Measurements from ENCODE around the gene VCX3B. TPM values are rescaled to one million over a fixed set of nuclear protein-coding genes. Genes with fewer than 3 reads are reported as not detected.
"Not testable (repeated sequence)": the region's sequence is repeated elsewhere in the genome, so short reads cannot be mapped to it uniquely, and the experiment has no call there.

Gene VCX3B
- total RNA-seq, 4 donors from 2014 or later: not detected

GRCh38 chrX:8462488-8462887 is 2.1 kb upstream of the VCX3B start:
- TF ChIP-seq POLR2A (IDR thresholded peaks at IDR 0.05) (no peak), CTCF (IDR thresholded peaks at IDR 0.05) (no peak)

GRCh38 chrX:8484360-8484949 is 19.8 kb downstream of the VCX3B start:
- H3K4me3 ChIP-seq: no peak overlapping the region
- H3K36me3 ChIP-seq: no peaks in the 10 kb centered on the region
- TF ChIP-seq CTCF (IDR thresholded peaks at IDR 0.05): no peak
- TF ChIP-seq POLR2A (IDR thresholded peaks at IDR 0.05): no peak
- no peak overlapping the region for H3K27ac ChIP-seq
- no peaks in the 10 kb centered on the region for H3K4me1 ChIP-seq
- H3K27me3 ChIP-seq: no peaks in the 10 kb centered on the region
- intact Hi-C loops (cut with DNase I; ENCODE audit: low total_unique reads): no loop called here
- no peaks in the 10 kb centered on the region for H3K9me3 ChIP-seq
- no peak for DNase-seq

More at GRCh38 chrX:8462488-8462887, 2.1 kb upstream of the VCX3B start:
- H3K36me3 ChIP-seq: no peaks in the 10 kb centered on the region
- H3K4me3 ChIP-seq: no peak overlapping the region
- H3K9me3 ChIP-seq: no peaks in the 10 kb centered on the region
- no peak for DNase-seq
- H3K27me3 ChIP-seq: no peaks in the 10 kb centered on the region
- no peak overlapping the region for H3K27ac ChIP-seq
- H3K4me1 ChIP-seq: no peaks in the 10 kb centered on the region
- intact Hi-C loops (cut with DNase I; ENCODE audit: low total_unique reads): no loop called here

- H3K4me3 ChIP-seq; H3K27me3 ChIP-seq; H3K9me3 ChIP-seq; H3K4me1 ChIP-seq; H3K36me3 ChIP-seq; H3K27ac ChIP-seq; DNase-seq; intact Hi-C loops (cut with DNase I; ENCODE audit: low total_unique reads): not testable (repeated sequence)
Measured at GRCh38 chrX:8495036-8495435, 30.4 kb downstream of the VCX3B start.

GRCh38 chrX:8500203-8500602 is 35.6 kb downstream of the VCX3B start:
- H3K27me3 ChIP-seq: no peaks in the 10 kb centered on the region
- H3K4me3 ChIP-seq: no peak overlapping the region
- H3K36me3 ChIP-seq: no peaks in the 10 kb centered on the region
- no peak overlapping the region for H3K27ac ChIP-seq
- H3K4me1 ChIP-seq: no peaks in the 10 kb centered on the region
- no peaks in the 10 kb centered on the region for H3K9me3 ChIP-seq
- no peak for DNase-seq
- intact Hi-C loops (cut with DNase I; ENCODE audit: low total_unique reads): no loop called here
- TF ChIP-seq POLR2A (IDR thresholded peaks at IDR 0.05) (no peak), CTCF (IDR thresholded peaks at IDR 0.05) (no peak)

- H3K36me3 ChIP-seq; intact Hi-C loops (cut with DNase I; ENCODE audit: low total_unique reads); H3K9me3 ChIP-seq; H3K27me3 ChIP-seq; DNase-seq; H3K4me3 ChIP-seq; H3K27ac ChIP-seq; H3K4me1 ChIP-seq: not testable (repeated sequence)
Measured at GRCh38 chrX:8502101-8502500, 37.5 kb downstream of the VCX3B start.

GRCh38 chrX:8504451-8504850 is 39.8 kb downstream of the VCX3B start:
- DNase-seq: no peak
- Histone ChIP-seq H3K4me3 (no peak overlapping the region), H3K4me1 (no peaks in the 10 kb centered on the region), H3K9me3 (no peaks in the 10 kb centered on the region), H3K27ac (no peak overlapping the region), H3K36me3 (no peaks in the 10 kb centered on the region), H3K27me3 (no peaks in the 10 kb centered on the region)
- intact Hi-C loops (cut with DNase I; ENCODE audit: low total_unique reads): no loop called here
- TF ChIP-seq POLR2A (IDR thresholded peaks at IDR 0.05): no peak

All from uterus (tissue), 4 donors.